Epithelial cell of esophagus (primary cell): Measurements from ENCODE around the gene ASB4.
"Not testable (repeated sequence)": the region's sequence is repeated elsewhere in the genome, so short reads cannot be mapped to it uniquely, and the experiment has no call there.

Experiments used
- DNase-seq: peaks from one replicate; pipeline ENCODE4 v3.0.0; 2010; ENCODE audit warnings: low read depth
- H3K4me3 ChIP-seq: 2 replicates; pipeline ENCODE4 v1.5.1; 2011; ENCODE audit warnings: mild to moderate bottlenecking, low read length, control low read depth
- TF ChIP-seq, protein P1 (sequence below): IDR thresholded peaks from 2 replicates; pipeline ENCODE4 v1.5.1; 2011; ENCODE audit warnings: low read depth, mild to moderate bottlenecking, low read length, control low read depth, inconsistent platforms; ENCODE audit not compliant: insufficient read depth; ENCODE audit errors: missing control alignments

Gene ASB4

DNA sequence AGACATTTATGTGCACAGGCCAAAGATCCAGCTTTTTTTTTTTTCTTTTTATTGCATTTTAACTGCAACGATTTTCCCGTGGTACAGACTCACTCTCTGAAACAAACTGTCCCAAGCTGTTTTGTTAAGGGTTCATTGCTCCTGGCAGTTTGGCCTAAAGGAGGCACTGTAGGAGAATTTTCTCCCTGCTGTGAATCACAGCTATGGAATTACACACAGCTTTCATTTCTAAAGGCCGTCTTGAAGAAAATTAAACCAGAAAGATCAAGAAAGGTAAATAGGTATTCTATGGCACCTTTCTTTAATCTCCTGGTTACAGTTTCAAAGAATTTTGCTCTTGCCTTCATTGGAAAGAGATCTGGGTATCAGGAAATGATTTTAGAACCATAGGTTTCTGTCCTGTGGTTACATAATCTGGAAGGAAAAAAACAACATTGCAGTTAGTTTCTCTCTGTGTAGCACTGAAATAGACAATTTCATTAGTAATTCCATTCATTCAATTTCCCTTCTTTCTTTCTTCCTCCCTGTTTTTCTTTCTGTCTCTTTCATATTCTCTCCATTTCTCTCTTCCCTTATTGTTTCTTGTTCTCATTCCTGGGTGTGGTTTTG lies 59.4 kb downstream of the ASB4 start:
- H3K4me3 ChIP-seq = peak overlapping the region; percentile 16
- TF ChIP-seq, protein P1, sequence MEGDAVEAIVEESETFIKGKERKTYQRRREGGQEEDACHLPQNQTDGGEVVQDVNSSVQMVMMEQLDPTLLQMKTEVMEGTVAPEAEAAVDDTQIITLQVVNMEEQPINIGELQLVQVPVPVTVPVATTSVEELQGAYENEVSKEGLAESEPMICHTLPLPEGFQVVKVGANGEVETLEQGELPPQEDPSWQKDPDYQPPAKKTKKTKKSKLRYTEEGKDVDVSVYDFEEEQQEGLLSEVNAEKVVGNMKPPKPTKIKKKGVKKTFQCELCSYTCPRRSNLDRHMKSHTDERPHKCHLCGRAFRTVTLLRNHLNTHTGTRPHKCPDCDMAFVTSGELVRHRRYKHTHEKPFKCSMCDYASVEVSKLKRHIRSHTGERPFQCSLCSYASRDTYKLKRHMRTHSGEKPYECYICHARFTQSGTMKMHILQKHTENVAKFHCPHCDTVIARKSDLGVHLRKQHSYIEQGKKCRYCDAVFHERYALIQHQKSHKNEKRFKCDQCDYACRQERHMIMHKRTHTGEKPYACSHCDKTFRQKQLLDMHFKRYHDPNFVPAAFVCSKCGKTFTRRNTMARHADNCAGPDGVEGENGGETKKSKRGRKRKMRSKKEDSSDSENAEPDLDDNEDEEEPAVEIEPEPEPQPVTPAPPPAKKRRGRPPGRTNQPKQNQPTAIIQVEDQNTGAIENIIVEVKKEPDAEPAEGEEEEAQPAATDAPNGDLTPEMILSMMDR = peak; percentile 85
- peak; percentile 71 for DNase-seq

DNA sequence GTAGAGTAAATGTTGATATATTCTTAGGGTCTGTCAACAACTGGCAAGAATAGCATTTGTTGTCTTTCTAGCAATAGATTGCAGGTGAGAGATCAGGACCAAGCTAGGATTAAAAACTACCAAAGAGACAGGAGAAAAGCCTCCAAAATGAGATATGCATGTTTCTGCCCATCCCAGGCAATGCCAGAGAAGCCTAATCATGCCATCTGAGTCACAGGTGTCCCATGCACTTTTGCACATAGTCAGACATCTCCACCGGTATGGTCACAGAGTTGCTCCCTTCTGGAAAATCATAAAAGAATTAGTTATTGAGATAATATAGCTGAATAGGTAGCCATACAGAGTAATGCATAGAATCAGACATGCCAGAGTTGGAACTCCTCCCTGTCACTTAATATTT lies 59.9 kb downstream of the ASB4 start:
- peak; percentile 50 for DNase-seq
- TF ChIP-seq, protein P1 = no peak
- no peak overlapping the region for H3K4me3 ChIP-seq

DNA sequence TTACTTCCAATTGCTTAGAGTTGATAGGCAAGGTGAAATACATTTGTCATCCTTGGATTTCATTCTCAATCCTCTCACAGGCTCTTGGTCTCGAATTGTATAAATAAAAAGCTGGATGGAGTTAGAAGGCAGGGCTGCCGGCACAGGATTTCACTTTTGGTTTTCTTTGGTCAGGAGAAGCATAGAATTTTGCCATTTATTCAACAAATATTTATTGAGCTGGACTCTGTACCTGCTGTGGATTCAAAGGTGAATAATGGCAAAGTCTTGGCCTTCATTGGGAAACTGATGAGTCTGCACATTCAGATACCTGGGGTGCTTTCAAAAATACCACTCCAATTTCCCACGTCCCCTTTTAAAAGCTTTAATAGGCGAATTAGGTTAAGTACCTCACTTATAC lies 60.9 kb downstream of the ASB4 start:
- TF ChIP-seq, protein P1 = no peak
- DNase-seq = no peak
- H3K4me3 ChIP-seq = no peak overlapping the region

DNA sequence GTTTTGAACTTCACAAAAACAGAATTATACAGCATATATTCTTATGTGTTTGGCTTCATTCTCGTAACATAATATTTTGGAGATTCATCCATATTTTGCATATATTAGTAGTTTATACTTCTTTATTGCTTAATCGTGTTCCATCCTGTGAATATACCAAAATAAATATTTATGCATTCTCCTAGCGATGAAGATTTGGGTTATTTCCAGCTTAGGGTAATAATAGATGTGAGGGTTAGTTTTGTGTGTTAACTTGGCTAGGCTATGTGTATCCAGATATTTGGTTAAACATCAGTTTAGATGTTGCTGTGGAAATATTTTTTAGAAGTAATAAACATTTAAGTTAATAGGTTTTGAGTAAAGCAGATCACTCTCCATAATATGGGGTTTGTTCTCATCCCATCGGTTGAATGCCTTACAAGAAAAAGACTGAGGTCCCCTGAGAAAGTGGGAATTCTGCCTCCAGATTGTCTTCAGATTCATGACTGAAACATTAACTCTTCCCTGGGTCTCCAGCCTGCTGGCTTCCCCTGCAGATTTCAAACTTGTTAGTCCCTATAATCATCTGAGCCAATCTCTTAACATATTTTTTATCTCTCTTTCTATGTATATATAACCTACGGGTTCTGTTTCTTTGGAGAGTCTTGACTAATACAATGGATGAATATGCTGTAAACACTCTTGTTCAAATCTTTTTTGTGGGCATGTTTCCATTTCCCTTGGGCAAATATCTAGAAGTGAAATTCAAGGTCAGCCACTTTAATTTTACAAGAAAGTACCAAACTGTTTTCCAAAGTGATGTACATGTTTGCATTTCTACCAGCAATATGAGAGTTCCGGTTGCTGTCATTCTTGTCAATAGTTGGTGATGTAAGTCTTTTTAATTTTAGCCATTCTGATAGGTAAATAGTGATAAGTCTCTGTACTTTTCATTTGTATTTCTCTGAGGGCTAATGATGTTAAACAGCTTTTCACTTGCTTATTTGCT lies 61.9 kb downstream of the ASB4 start:
- TF ChIP-seq, protein P1 = no peak
- H3K4me3 ChIP-seq = no peak overlapping the region
- DNase-seq = no peak

DNA sequence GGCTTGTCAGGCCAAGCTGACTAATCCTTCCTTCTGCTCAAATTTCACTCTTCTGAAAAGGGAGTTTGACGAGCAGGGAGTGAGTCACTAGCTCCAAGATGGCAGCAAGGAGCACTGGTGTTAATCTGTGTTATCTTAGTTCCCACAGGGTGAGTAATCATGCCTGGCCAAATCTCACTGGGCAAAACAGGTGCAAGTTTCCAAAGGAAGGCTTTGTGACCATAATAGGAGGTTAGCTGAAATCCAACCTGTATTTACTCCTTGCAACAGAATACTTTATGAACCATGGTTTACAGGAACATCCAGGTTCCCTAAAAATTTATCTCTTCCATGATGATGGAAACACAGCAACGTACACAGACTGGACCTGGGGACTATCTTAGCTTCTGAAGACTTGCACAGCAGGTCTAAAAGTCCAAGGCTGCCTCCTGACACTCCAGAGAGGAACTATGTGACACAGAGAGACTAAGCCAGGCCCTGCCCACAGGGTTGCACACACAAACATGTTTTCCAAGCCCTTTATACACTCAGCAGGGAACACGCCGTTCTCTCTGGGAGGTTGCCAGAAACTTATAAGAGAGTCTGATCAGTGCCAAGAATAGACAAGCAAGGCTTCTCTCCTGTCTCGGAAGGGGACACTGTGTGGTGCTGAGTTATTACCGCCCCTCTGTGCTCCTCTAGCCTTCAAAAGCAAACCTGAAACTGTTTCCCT lies 64.2 kb downstream of the ASB4 start:
- TF ChIP-seq, protein P1 = no peak
- DNase-seq = peak; percentile 93
- H3K4me3 ChIP-seq = no peak overlapping the region

DNA sequence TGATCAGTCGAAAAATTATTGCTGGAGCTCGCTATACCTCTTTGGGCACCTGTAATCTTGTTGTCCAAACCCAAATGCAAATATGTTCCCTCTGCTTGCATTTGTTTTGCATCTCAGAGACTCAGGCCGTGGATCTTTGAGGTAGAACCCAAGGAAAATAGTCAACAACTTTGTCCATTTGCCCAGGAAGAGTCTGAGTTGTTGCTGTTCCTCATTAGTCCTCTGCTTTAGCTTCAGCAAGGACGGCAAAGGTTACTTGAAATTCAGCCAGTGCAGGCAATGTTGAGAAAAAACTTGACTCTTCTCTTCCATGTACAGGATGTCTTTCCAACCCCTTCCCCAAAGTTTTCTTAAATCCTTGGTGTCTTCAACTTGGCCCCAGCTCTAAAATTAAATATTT lies 64.8 kb downstream of the ASB4 start:
- no peak for DNase-seq
- TF ChIP-seq, protein P1 = no peak
- no peak overlapping the region for H3K4me3 ChIP-seq

DNA sequence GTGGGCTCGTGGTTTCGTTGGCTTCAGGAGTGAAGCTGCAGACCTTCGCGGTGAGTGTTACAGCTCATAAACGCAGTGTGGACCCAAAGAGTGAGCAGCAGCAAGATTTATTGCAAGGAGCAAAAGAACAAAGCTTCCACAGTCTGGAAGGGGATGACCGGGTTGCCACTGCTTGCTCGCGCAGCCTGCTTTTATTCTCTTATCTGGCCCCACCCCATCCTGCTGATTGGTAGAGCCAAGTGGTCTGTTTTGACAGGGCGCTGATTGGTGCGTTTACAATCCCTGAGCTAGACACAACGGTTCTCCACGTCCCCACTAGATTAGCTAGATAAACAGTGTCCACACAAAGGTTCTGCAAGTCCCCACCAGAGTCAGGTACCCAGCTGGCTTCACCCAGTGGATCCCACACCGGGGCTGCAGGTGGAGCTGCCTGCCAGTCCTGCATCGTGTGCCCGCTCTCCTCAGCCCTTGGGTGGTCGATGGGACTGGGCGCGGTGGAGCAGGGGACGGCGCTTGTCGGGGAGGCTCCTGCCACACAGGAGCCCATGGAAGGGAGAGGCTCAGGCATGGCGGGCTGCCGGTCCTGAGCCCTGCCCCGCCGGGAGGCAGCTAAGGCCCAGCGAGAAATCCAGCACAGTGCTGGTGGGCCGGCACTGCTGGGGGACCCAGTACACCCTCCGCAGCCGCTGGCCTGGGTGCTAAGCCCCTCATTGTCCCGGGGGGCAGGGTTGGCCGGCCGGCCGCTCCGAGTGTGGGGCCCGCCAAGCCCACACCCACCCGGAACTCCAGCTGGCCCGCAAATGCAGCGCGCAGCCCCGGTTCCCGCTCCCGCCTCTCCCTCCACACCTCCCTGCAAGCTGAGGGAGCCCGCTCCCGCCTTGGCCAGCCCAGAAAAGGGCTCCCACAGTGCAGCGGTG lies 66.5 kb downstream of the ASB4 start:
- not testable (repeated sequence) for H3K4me3 ChIP-seq, DNase-seq
